ENCODE results near the gene KANK3. TPM values are rescaled to one million over a fixed set of nuclear protein-coding genes. Genes with fewer than 3 reads are reported as not detected.

The KANK3 gene
- total and polyA plus RNA-seq, 2 donors (not counting 1 experiment from before 2014, with no cell fraction given) = 0.17 to 0.23 TPM

GRCh38 chr19:8325454-8325853 lies 17.6 kb downstream of the KANK3 start:
- Histone ChIP-seq H3K79me2 (ENCODE audit: control insufficient read depth, insufficient read depth, low read length) (peaks cover 29% of the 10 kb centered on the region), H3K27me3 (ENCODE audit: control insufficient read depth, insufficient read depth, low read length) (no peaks in the 10 kb centered on the region), H3K27ac (ENCODE audit: insufficient read depth, low read length) (no peak overlapping the region), H3K4me1 (ENCODE audit: control insufficient read depth, extremely low read depth, insufficient read depth, low read length) (peaks cover 9% of the 10 kb centered on the region), H3K9me3 (ENCODE audit: control insufficient read depth, insufficient read depth, low read depth, low read length) (no peaks in the 10 kb centered on the region), H3K4me2 (ENCODE audit: extremely low read depth, insufficient read depth, low read length) (no peak overlapping the region), H2AFZ (ENCODE audit: low read length) (no peak overlapping the region), H3K4me3 (replicated peaks in 1 of 4; ENCODE audit: control extremely low read depth in 1 of 4, insufficient read depth in 1 of 4, low read depth in 3 of 4, low read length in 4 of 4) (no peak overlapping the region), H3K36me3 (ENCODE audit: control insufficient read depth, insufficient read depth, low read length) (peaks cover 12% of the 10 kb centered on the region), H4K20me1 (ENCODE audit: control insufficient read depth, extremely low read depth, insufficient read depth, low read length) (no peaks in the 10 kb centered on the region), H3K9ac (ENCODE audit: insufficient read depth, low read length) (no peak overlapping the region)
- no peak for DNase-seq (ENCODE audit: low read depth in 2 of 2)
- TF ChIP-seq EZH2 (IDR thresholded peaks at IDR 0.05; ENCODE audit: low read length, missing control alignments) = no peak
- no peak for TF ChIP-seq CTCF (conservative IDR thresholded peaks at IDR 0.05 in 1 of 2, IDR thresholded peaks at IDR 0.05 in 1 of 2; ENCODE audit: low read depth in 1 of 2, low read length in 2 of 2)

DNA sequence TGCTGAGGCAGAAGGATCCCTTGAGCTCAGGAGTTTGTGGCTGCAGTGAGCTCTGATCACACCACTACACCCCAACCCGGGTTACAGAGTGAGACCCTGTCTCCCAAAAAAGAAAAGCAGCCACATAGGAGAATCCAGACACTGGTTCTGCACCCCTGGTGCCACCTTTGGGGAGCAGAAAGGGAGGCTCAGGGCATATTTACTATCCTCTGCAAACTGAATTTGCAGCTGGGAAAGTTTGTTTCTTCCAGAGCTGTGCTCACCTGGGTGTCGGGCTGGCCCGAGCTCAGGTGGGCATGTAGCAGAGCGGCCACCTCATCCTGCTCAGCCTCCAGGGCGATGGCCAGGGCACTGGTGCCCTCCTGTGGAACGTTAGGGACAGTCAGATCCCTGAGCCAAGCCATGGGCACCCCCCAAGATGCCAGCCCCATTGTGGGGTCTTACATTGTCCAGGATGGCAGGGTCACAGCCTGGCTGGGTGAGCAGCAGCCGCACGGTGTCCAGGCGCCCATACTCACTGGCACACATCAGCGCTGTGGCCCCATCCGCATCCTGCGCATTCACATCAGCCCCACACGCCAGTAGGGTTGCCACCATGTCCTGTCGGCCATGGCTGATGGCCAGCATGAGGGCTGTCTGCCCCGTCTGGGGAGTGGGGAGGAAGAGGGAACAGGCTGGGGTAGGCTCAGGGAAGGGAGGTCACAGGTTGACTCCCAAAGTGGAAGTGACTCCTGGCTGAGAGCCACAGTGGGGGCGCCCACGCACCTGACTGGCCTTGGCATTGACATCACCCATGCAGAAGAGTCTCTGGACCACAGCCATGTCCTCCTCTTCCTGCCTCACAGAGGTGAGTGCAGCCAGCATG lies 18.6 kb downstream of the KANK3 start:
- no peak for TF ChIP-seq EZH2 (IDR thresholded peaks at IDR 0.05; ENCODE audit: low read length, missing control alignments)
- TF ChIP-seq CTCF (conservative IDR thresholded peaks at IDR 0.05 in 1 of 2, IDR thresholded peaks at IDR 0.05 in 1 of 2; ENCODE audit: low read depth in 1 of 2, low read length in 2 of 2) = no peak
- Histone ChIP-seq H2AFZ (ENCODE audit: low read length) (no peak overlapping the region), H3K27ac (ENCODE audit: insufficient read depth, low read length) (no peak overlapping the region), H3K9me3 (ENCODE audit: control insufficient read depth, insufficient read depth, low read depth, low read length) (no peaks in the 10 kb centered on the region), H3K4me3 (replicated peaks in 1 of 4; ENCODE audit: control extremely low read depth in 1 of 4, insufficient read depth in 1 of 4, low read depth in 3 of 4, low read length in 4 of 4) (no peak overlapping the region), H3K79me2 (ENCODE audit: control insufficient read depth, insufficient read depth, low read length) (peaks cover 37% of the 10 kb centered on the region), H3K36me3 (ENCODE audit: control insufficient read depth, insufficient read depth, low read length) (peaks cover 12% of the 10 kb centered on the region), H3K9ac (ENCODE audit: insufficient read depth, low read length) (no peak overlapping the region), H3K4me2 (ENCODE audit: extremely low read depth, insufficient read depth, low read length) (no peak overlapping the region), H4K20me1 (ENCODE audit: control insufficient read depth, extremely low read depth, insufficient read depth, low read length) (no peaks in the 10 kb centered on the region), H3K27me3 (ENCODE audit: control insufficient read depth, insufficient read depth, low read length) (no peaks in the 10 kb centered on the region), H3K4me1 (ENCODE audit: control insufficient read depth, extremely low read depth, insufficient read depth, low read length) (peaks cover 11% of the 10 kb centered on the region)
- DNase-seq (ENCODE audit: low read depth in 2 of 2) = no peak

DNA sequence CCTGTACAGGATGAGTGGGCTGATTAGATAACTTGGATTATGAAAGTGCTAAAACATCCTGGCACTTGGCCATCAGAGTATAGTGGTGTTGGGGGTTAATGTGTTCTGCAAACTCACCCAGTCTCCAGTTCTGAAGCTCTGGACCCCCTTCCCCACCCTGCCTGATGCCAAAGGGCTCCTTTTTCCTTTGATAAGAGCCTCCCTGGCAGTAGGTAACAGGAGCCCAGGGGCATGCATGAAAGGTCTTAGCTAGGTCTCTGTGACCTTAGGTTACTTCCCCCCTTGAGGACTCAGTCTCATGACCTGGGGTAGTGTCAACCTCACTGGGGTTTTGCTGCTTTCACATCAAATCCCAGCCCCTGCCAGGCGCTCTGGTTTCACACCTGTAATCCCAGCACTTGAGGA lies 19.3 kb downstream of the KANK3 start:
- Histone ChIP-seq H2AFZ (ENCODE audit: low read length) (no peak overlapping the region), H3K79me2 (ENCODE audit: control insufficient read depth, insufficient read depth, low read length) (peaks cover 37% of the 10 kb centered on the region), H3K4me1 (ENCODE audit: control insufficient read depth, extremely low read depth, insufficient read depth, low read length) (peaks cover 11% of the 10 kb centered on the region), H3K4me3 (replicated peaks in 1 of 4; ENCODE audit: control extremely low read depth in 1 of 4, insufficient read depth in 1 of 4, low read depth in 3 of 4, low read length in 4 of 4) (peak overlapping the region in 1 of 4 experiments; percentile 17), H3K9ac (ENCODE audit: insufficient read depth, low read length) (no peak overlapping the region), H3K27me3 (ENCODE audit: control insufficient read depth, insufficient read depth, low read length) (no peaks in the 10 kb centered on the region), H3K27ac (ENCODE audit: insufficient read depth, low read length) (no peak overlapping the region), H3K9me3 (ENCODE audit: control insufficient read depth, insufficient read depth, low read depth, low read length) (no peaks in the 10 kb centered on the region), H3K36me3 (ENCODE audit: control insufficient read depth, insufficient read depth, low read length) (peaks cover 12% of the 10 kb centered on the region), H3K4me2 (ENCODE audit: extremely low read depth, insufficient read depth, low read length) (no peak overlapping the region), H4K20me1 (ENCODE audit: control insufficient read depth, extremely low read depth, insufficient read depth, low read length) (no peaks in the 10 kb centered on the region)
- TF ChIP-seq CTCF (conservative IDR thresholded peaks at IDR 0.05 in 1 of 2, IDR thresholded peaks at IDR 0.05 in 1 of 2; ENCODE audit: low read depth in 1 of 2, low read length in 2 of 2) = no peak
- no peak for TF ChIP-seq EZH2 (IDR thresholded peaks at IDR 0.05; ENCODE audit: low read length, missing control alignments)
- no peak for DNase-seq (ENCODE audit: low read depth in 2 of 2)

All from fibroblast of lung (primary cell).